ENCODE measurements around the gene IKZF1.

DNA sequence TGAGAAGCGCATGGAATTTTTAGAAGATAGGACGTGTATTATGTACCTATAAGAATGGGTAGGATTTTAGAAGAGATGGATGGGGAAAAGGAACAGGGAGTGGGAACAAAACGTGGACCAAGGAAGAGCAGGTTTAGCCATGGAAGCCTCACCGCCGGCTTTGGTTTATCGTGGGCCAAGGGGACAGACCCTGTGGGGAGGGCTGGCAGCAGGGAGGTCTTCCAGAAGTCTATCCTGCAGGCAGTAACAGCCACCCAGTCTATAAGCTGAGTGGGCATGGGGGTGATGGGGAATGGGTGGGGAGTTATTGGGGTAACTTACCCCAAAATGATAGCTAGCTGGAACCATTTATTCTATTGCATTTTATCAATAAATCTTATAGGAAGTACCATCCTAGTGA is 44.9 kb downstream of the IKZF1 start:
- TF ChIP-seq, protein P1, sequence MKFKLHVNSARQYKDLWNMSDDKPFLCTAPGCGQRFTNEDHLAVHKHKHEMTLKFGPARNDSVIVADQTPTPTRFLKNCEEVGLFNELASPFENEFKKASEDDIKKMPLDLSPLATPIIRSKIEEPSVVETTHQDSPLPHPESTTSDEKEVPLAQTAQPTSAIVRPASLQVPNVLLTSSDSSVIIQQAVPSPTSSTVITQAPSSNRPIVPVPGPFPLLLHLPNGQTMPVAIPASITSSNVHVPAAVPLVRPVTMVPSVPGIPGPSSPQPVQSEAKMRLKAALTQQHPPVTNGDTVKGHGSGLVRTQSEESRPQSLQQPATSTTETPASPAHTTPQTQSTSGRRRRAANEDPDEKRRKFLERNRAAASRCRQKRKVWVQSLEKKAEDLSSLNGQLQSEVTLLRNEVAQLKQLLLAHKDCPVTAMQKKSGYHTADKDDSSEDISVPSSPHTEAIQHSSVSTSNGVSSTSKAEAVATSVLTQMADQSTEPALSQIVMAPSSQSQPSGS (CRISPR knock-in tag; IDR thresholded peaks at IDR 0.05), result no peak
- no peak for TF ChIP-seq ETS1 (CRISPR knock-in tag; IDR thresholded peaks at IDR 0.05)
- TF ChIP-seq, protein P2, sequence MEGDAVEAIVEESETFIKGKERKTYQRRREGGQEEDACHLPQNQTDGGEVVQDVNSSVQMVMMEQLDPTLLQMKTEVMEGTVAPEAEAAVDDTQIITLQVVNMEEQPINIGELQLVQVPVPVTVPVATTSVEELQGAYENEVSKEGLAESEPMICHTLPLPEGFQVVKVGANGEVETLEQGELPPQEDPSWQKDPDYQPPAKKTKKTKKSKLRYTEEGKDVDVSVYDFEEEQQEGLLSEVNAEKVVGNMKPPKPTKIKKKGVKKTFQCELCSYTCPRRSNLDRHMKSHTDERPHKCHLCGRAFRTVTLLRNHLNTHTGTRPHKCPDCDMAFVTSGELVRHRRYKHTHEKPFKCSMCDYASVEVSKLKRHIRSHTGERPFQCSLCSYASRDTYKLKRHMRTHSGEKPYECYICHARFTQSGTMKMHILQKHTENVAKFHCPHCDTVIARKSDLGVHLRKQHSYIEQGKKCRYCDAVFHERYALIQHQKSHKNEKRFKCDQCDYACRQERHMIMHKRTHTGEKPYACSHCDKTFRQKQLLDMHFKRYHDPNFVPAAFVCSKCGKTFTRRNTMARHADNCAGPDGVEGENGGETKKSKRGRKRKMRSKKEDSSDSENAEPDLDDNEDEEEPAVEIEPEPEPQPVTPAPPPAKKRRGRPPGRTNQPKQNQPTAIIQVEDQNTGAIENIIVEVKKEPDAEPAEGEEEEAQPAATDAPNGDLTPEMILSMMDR (CRISPR knock-in tag; IDR thresholded peaks at IDR 0.05), result no peak
